Loucy (cell line): ENCODE measurements around the gene KLHDC10.

Source experiments
- H2AFZ ChIP-seq: fragments of 200-600 bp; sonication (generic); 2 replicates; pipeline ENCODE4 v1.6.0; 2016; ENCODE audit warnings: antibody characterized with exemption, mild to moderate bottlenecking, low read length, moderate library complexity
- H3F3A ChIP-seq: fragments of 200-600 bp; 2 replicates; pipeline ENCODE4 v1.6.0; 2016; ENCODE audit warnings: antibody characterized with exemption, low read depth, mild to moderate bottlenecking
- H3K27me3 ChIP-seq: fragments of 200-600 bp; sonication (generic); 2 replicates; pipeline ENCODE4 v1.6.1; 2014; ENCODE audit warnings: low read length, mild to moderate bottlenecking; ENCODE audit not compliant: insufficient read depth, poor library complexity, severe bottlenecking
- H3K36me3 ChIP-seq: fragments of 200-600 bp; sonication (generic); 2 replicates; pipeline ENCODE4 v1.6.1; 2016; ENCODE audit warnings: low read length; ENCODE audit not compliant: insufficient read depth
- H3K4me1 ChIP-seq: fragments of 200-600 bp; sonication (generic); 2 replicates; pipeline ENCODE4 v1.5.1; 2014; ENCODE audit warnings: low read length, mild to moderate bottlenecking; ENCODE audit not compliant: insufficient read depth, poor library complexity, severe bottlenecking
- H3K4me2 ChIP-seq: fragments of 200-600 bp; sonication (generic); 2 replicates; pipeline ENCODE4 v1.6.0; 2014; ENCODE audit warnings: antibody characterized with exemption, low read length, low read depth, mild to moderate bottlenecking; ENCODE audit not compliant: poor library complexity, severe bottlenecking
- H3K4me3 ChIP-seq: fragments of 200-600 bp; sonication (generic); 2 replicates; pipeline ENCODE4 v1.5.1; 2014; ENCODE audit warnings: low read length, mild to moderate bottlenecking, mixed read lengths; ENCODE audit not compliant: poor library complexity, severe bottlenecking
- H3K79me2 ChIP-seq: fragments of 200-600 bp; sonication (generic); 2 replicates; pipeline ENCODE4 v1.6.1; 2014; ENCODE audit warnings: low read length; ENCODE audit not compliant: insufficient read depth
- H3K9ac ChIP-seq: fragments of 200-600 bp; sonication (generic); 2 replicates; pipeline ENCODE4 v1.6.0; 2014; ENCODE audit warnings: mild to moderate bottlenecking, low read depth, low read length, moderate library complexity; ENCODE audit not compliant: poor library complexity, severe bottlenecking
- H3K9me2 ChIP-seq: fragments of 200-600 bp; sonication (generic); replicated peaks from 2 replicates; pipeline ENCODE4 v1.6.1; 2016; ENCODE audit warnings: low read depth, low read length, mixed read lengths
- H3K9me3 ChIP-seq: fragments of 200-600 bp; sonication (generic); 2 replicates; pipeline ENCODE4 v1.6.1; 2014; ENCODE audit warnings: mild to moderate bottlenecking, antibody characterized with exemption, low read length, low read depth; ENCODE audit not compliant: insufficient read depth
- H4K20me1 ChIP-seq: fragments of 200-600 bp; sonication (generic); 2 replicates; pipeline ENCODE4 v1.6.0; 2014; ENCODE audit warnings: antibody characterized with exemption, low read length, mild to moderate bottlenecking; ENCODE audit not compliant: insufficient read depth, poor library complexity, severe bottlenecking
- EZH2phosphoT487 ChIP-seq: fragments of 200-600 bp; IDR thresholded peaks from 2 replicates; pipeline ENCODE4 v1.6.1; 2018; ENCODE audit warnings: antibody characterized with exemption, mild to moderate bottlenecking, moderate library complexity, borderline replicate concordance
- TF ChIP-seq, protein P1 (sequence below): fragments of 200-600 bp; sonication (generic); conservative IDR thresholded peaks from 2 replicates; pipeline ENCODE4 v1.5.1; 2014; ENCODE audit warnings: mild to moderate bottlenecking, antibody characterized with exemption, low read length

KLHDC10 gene

GRCh38 chr7:130137207-130137606, 66.9 kb downstream of the KLHDC10 start:
- no peak for TF ChIP-seq EZH2phosphoT487
- TF ChIP-seq, protein P1, sequence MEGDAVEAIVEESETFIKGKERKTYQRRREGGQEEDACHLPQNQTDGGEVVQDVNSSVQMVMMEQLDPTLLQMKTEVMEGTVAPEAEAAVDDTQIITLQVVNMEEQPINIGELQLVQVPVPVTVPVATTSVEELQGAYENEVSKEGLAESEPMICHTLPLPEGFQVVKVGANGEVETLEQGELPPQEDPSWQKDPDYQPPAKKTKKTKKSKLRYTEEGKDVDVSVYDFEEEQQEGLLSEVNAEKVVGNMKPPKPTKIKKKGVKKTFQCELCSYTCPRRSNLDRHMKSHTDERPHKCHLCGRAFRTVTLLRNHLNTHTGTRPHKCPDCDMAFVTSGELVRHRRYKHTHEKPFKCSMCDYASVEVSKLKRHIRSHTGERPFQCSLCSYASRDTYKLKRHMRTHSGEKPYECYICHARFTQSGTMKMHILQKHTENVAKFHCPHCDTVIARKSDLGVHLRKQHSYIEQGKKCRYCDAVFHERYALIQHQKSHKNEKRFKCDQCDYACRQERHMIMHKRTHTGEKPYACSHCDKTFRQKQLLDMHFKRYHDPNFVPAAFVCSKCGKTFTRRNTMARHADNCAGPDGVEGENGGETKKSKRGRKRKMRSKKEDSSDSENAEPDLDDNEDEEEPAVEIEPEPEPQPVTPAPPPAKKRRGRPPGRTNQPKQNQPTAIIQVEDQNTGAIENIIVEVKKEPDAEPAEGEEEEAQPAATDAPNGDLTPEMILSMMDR, result no peak
- no peaks in the 10 kb centered on the region for H3K27me3 ChIP-seq
- H3K9me2 ChIP-seq, result no peaks in the 10 kb centered on the region
- H4K20me1 ChIP-seq, result no peaks in the 10 kb centered on the region
- no peaks in the 10 kb centered on the region for H3K79me2 ChIP-seq
- no peak overlapping the region for H3K9ac ChIP-seq
- no peak overlapping the region for H3K4me2 ChIP-seq
- H3F3A ChIP-seq, result no peaks in the 10 kb centered on the region
- no peaks in the 10 kb centered on the region for H3K9me3 ChIP-seq
- peaks cover 10% of the 10 kb centered on the region; the same call in 1 of the 2 replicates for H3K36me3 ChIP-seq
- H2AFZ ChIP-seq, result no peak overlapping the region
- H3K4me3 ChIP-seq, result no peak overlapping the region
- peaks cover 21% of the 10 kb centered on the region for H3K4me1 ChIP-seq

DNA sequence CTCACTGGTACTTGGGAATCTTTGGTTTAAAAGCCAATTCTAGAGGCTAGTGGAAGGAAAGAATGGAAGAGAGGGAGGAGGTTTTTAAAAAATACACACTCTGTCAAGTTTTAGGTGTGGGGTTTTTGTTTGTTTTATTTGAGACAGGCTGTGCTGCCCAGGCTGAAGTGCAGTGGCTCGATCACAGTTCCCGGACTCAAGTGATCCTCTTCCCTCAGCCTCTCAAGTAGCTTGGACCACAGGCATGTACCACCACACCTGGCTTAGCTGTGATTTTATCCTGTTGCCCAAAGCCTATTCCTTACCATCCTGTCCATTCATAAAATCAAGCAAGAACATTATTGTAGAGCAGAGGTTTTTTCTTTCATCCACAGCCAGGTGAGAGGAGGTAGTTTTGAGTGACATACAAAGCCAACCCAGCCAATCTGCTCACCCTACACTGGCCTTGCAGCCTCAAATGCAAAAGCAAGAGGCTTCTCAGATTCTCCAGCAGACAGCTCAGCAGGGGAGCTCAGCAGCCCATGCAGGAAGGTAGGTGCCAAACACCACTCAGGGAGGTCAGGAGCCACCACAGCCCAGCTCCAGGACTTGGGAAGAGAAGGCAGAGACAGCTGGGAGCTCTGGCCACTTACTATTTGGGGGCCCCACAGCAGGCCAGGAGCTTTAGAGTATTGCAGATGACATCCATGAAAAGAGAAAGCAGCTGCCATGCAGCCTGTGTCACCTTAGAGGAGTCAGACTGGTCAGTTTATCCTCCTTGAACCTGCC, 69.0 kb downstream of the KLHDC10 start:
- Histone ChIP-seq H3K4me2 (no peak overlapping the region), H3K9ac (no peak overlapping the region), H3K4me1 (peaks cover 26% of the 10 kb centered on the region), H3K27me3 (no peaks in the 10 kb centered on the region), H3K4me3 (no peak overlapping the region), H3K36me3 (peaks cover 10% of the 10 kb centered on the region; the same call in 1 of the 2 replicates), H3K79me2 (no peaks in the 10 kb centered on the region), H4K20me1 (no peaks in the 10 kb centered on the region), H3K9me2 (no peaks in the 10 kb centered on the region), H2AFZ (no peak overlapping the region), H3K9me3 (no peaks in the 10 kb centered on the region), H3F3A (no peaks in the 10 kb centered on the region)
- TF ChIP-seq EZH2phosphoT487, result no peak
- TF ChIP-seq, protein P1, result no peak

- no peaks in the 10 kb centered on the region for H4K20me1 ChIP-seq
- H3K36me3 ChIP-seq, result 0 out of 2 replicates have a peak, but pooled peaks cover 5% of the 10 kb centered on the region
- no peaks in the 10 kb centered on the region for H3F3A ChIP-seq
- no peak for TF ChIP-seq EZH2phosphoT487
- TF ChIP-seq, protein P1, result no peak
- no peaks in the 10 kb centered on the region for H3K27me3 ChIP-seq
- H3K4me3 ChIP-seq, result no peak overlapping the region
- no peak overlapping the region for H3K9ac ChIP-seq
- no peaks in the 10 kb centered on the region for H3K9me3 ChIP-seq
- H3K4me2 ChIP-seq, result no peak overlapping the region
- no peak overlapping the region for H2AFZ ChIP-seq
- H3K9me2 ChIP-seq, result no peaks in the 10 kb centered on the region
- H3K79me2 ChIP-seq, result no peaks in the 10 kb centered on the region
- peaks cover 21% of the 10 kb centered on the region for H3K4me1 ChIP-seq
Measured at GRCh38 chr7:130140551-130141160, 70.3 kb downstream of the KLHDC10 start.
